Neuron (in vitro differentiated cells): ENCODE measurements around the gene PRSS58.

Source experiments
- H2AFZ ChIP-seq: one replicate; pipeline ENCODE4 v1.6.1; 2013; ENCODE audit warnings: low read depth, mild to moderate bottlenecking, inconsistent platforms, low read length, moderate library complexity
- H3K27me3 ChIP-seq: one replicate; pipeline ENCODE4 v1.6.1; 2013; ENCODE audit warnings: low read length; ENCODE audit not compliant: insufficient read depth
- H3K36me3 ChIP-seq: one replicate; pipeline ENCODE4 v1.6.1; 2013; ENCODE audit warnings: low read length; ENCODE audit not compliant: insufficient read depth
- H3K4me1 ChIP-seq: one replicate; pipeline ENCODE4 v1.6.1; 2013; ENCODE audit warnings: low read length; ENCODE audit not compliant: insufficient read depth
- H3K4me3 ChIP-seq: 2 replicates; pipeline ENCODE4 v1.5.1; 2013; ENCODE audit warnings: mild to moderate bottlenecking, low read length, moderate library complexity
- H3K9me3 ChIP-seq: one replicate; pipeline ENCODE4 v1.6.1; 2013; ENCODE audit warnings: low read length

PRSS58 gene

GRCh38 chr7:142257958-142258357 is at the start of gene PRSS58:
Gene PRSS58, minus strand, starts transcription at chr7:142258058. Its CDS starts 351 bp downstream, at chr7:142257707.
- Histone ChIP-seq H3K27me3 (no peaks in the 10 kb centered on the region), H3K4me3 (no peak within 1 kb of the TSS), H3K9me3 (no peaks in the 10 kb centered on the region), H3K36me3 (no peaks in the 10 kb centered on the region), H2AFZ (no peak within 1 kb of the TSS), H3K4me1 (no peaks in the 10 kb centered on the region)

GRCh38 chr7:142307246-142307900 is 49.5 kb upstream of the PRSS58 start:
- no peak overlapping the region for H2AFZ ChIP-seq
- no peaks in the 10 kb centered on the region for H3K27me3 ChIP-seq
- no peaks in the 10 kb centered on the region for H3K4me1 ChIP-seq
- no peaks in the 10 kb centered on the region for H3K36me3 ChIP-seq
- H3K4me3 ChIP-seq = no peak overlapping the region
- H3K9me3 ChIP-seq = no peaks in the 10 kb centered on the region

GRCh38 chr7:142303650-142304049 is 45.8 kb upstream of the PRSS58 start:
- Histone ChIP-seq H3K4me3 (no peak overlapping the region), H2AFZ (no peak overlapping the region), H3K4me1 (no peaks in the 10 kb centered on the region), H3K27me3 (no peaks in the 10 kb centered on the region), H3K36me3 (no peaks in the 10 kb centered on the region), H3K9me3 (no peaks in the 10 kb centered on the region)

GRCh38 chr7:142301923-142302550 is 44.2 kb upstream of the PRSS58 start:
- Histone ChIP-seq H3K4me1 (no peaks in the 10 kb centered on the region), H3K9me3 (no peaks in the 10 kb centered on the region), H3K36me3 (no peaks in the 10 kb centered on the region), H3K27me3 (no peaks in the 10 kb centered on the region), H3K4me3 (no peak overlapping the region), H2AFZ (no peak overlapping the region)

GRCh38 chr7:142301299-142301698 is 43.4 kb upstream of the PRSS58 start:
- Histone ChIP-seq H3K27me3 (no peaks in the 10 kb centered on the region), H3K9me3 (no peaks in the 10 kb centered on the region), H2AFZ (no peak overlapping the region), H3K4me3 (no peak overlapping the region), H3K4me1 (no peaks in the 10 kb centered on the region), H3K36me3 (no peaks in the 10 kb centered on the region)

GRCh38 chr7:142300689-142301088 is 42.8 kb upstream of the PRSS58 start:
- H3K4me1 ChIP-seq = no peaks in the 10 kb centered on the region

GRCh38 chr7:142299237-142299781 is 41.5 kb upstream of the PRSS58 start:
- Histone ChIP-seq H3K9me3 (no peaks in the 10 kb centered on the region), H3K4me3 (no peak overlapping the region), H3K4me1 (no peaks in the 10 kb centered on the region), H3K36me3 (no peaks in the 10 kb centered on the region), H2AFZ (no peak overlapping the region), H3K27me3 (no peaks in the 10 kb centered on the region)

More at GRCh38 chr7:142300689-142301088, 42.8 kb upstream of the PRSS58 start:
- no peaks in the 10 kb centered on the region for H3K36me3 ChIP-seq
- no peaks in the 10 kb centered on the region for H3K27me3 ChIP-seq
- H3K9me3 ChIP-seq = no peaks in the 10 kb centered on the region
- no peak overlapping the region for H3K4me3 ChIP-seq
- no peak overlapping the region for H2AFZ ChIP-seq

- Histone ChIP-seq H3K4me1 (no peaks in the 10 kb centered on the region), H3K9me3 (no peaks in the 10 kb centered on the region), H2AFZ (no peak overlapping the region), H3K36me3 (no peaks in the 10 kb centered on the region), H3K27me3 (no peaks in the 10 kb centered on the region), H3K4me3 (no peak overlapping the region)
Measured at GRCh38 chr7:142298627-142299026, 40.8 kb upstream of the PRSS58 start.

- Histone ChIP-seq H3K36me3 (no peaks in the 10 kb centered on the region), H3K4me3 (no peak overlapping the region), H3K9me3 (no peaks in the 10 kb centered on the region), H3K4me1 (no peaks in the 10 kb centered on the region), H3K27me3 (no peaks in the 10 kb centered on the region), H2AFZ (no peak overlapping the region)
Measured at GRCh38 chr7:142298009-142298408, 40.2 kb upstream of the PRSS58 start.

GRCh38 chr7:142280263-142280662 is 22.4 kb upstream of the PRSS58 start:
- Histone ChIP-seq H2AFZ (no peak overlapping the region), H3K4me1 (no peaks in the 10 kb centered on the region)

GRCh38 chr7:142279601-142280000 is 21.7 kb upstream of the PRSS58 start:
- H2AFZ ChIP-seq = no peak overlapping the region
- no peaks in the 10 kb centered on the region for H3K27me3 ChIP-seq
- no peaks in the 10 kb centered on the region for H3K4me1 ChIP-seq
- H3K9me3 ChIP-seq = no peaks in the 10 kb centered on the region
- no peak overlapping the region for H3K4me3 ChIP-seq
- H3K36me3 ChIP-seq = no peaks in the 10 kb centered on the region

More at GRCh38 chr7:142280263-142280662, 22.4 kb upstream of the PRSS58 start:
- Histone ChIP-seq H3K9me3 (no peaks in the 10 kb centered on the region), H3K36me3 (no peaks in the 10 kb centered on the region), H3K27me3 (no peaks in the 10 kb centered on the region), H3K4me3 (no peak overlapping the region)

- Histone ChIP-seq H3K4me1 (no peaks in the 10 kb centered on the region), H3K27me3 (no peaks in the 10 kb centered on the region), H3K4me3 (no peak overlapping the region), H3K36me3 (no peaks in the 10 kb centered on the region), H3K9me3 (no peaks in the 10 kb centered on the region), H2AFZ (no peak overlapping the region)
Measured at GRCh38 chr7:142275028-142275427, 17.2 kb upstream of the PRSS58 start.

GRCh38 chr7:142272841-142273240 is 15.0 kb upstream of the PRSS58 start:
- Histone ChIP-seq H2AFZ (no peak overlapping the region), H3K9me3 (no peaks in the 10 kb centered on the region), H3K4me3 (no peak overlapping the region), H3K36me3 (no peaks in the 10 kb centered on the region), H3K27me3 (no peaks in the 10 kb centered on the region), H3K4me1 (no peaks in the 10 kb centered on the region)
